ENCODE data around the gene LIPI. TPM values are rescaled to one million over a fixed set of nuclear protein-coding genes. Genes with fewer than 3 reads are reported as not detected.

The LIPI gene
- total RNA-seq, 4 donors from 2014 or later, result not detected

GRCh38 chr21:14143999-14144398 is 66.8 kb downstream of the LIPI start:
- TF ChIP-seq POLR2A (IDR thresholded peaks at IDR 0.05) (no peak), CTCF (IDR thresholded peaks at IDR 0.05) (no peak)
- DNase-seq (ENCODE audit: low spot score in 2 of 2), result no peak
- intact Hi-C loops (cut with DNase I; ENCODE audit: low total_unique reads), result no loop called here
- H3K4me3 ChIP-seq (ENCODE audit: low read depth, poor library complexity, severe bottlenecking), result no peak overlapping the region

- no peak for DNase-seq (ENCODE audit: low spot score in 2 of 2)
- TF ChIP-seq POLR2A (IDR thresholded peaks at IDR 0.05), result no peak
- no peak for TF ChIP-seq CTCF (IDR thresholded peaks at IDR 0.05)
- 95 to 96% methylated on average over 7 of the region's 7 CpGs for WGBS, 2 donors
- intact Hi-C loops (cut with DNase I; ENCODE audit: low total_unique reads), result no loop called here
- H3K4me3 ChIP-seq (ENCODE audit: low read depth, poor library complexity, severe bottlenecking), result no peak overlapping the region
These were observed 86.5 kb downstream of the LIPI start for GRCh38 chr21:14124266-14124665.

- H3K4me3 ChIP-seq (ENCODE audit: low read depth, poor library complexity, severe bottlenecking), result no peak overlapping the region
- 91 to 97% methylated on average over 5 of the region's 5 CpGs for WGBS, 2 donors
- TF ChIP-seq POLR2A (IDR thresholded peaks at IDR 0.05) (no peak), CTCF (IDR thresholded peaks at IDR 0.05) (no peak)
- no peak for DNase-seq (ENCODE audit: low spot score in 2 of 2)
- intact Hi-C loops (cut with DNase I; ENCODE audit: low total_unique reads), result no loop called here
These were observed 89.0 kb downstream of the LIPI start for GRCh38 chr21:14121719-14122118.

GRCh38 chr21:14120091-14120734 is 90.5 kb downstream of the LIPI start:
- WGBS, 2 donors, result 47 to 56% methylated on average over 4 of the region's 4 CpGs
- TF ChIP-seq CTCF (IDR thresholded peaks at IDR 0.05), result no peak
- no peak for TF ChIP-seq POLR2A (IDR thresholded peaks at IDR 0.05)
- intact Hi-C loops (cut with DNase I; ENCODE audit: low total_unique reads), result no loop called here
- DNase-seq (ENCODE audit: low spot score in 2 of 2), result no peak
- no peak overlapping the region for H3K4me3 ChIP-seq (ENCODE audit: low read depth, poor library complexity, severe bottlenecking)

- intact Hi-C loops (cut with DNase I; ENCODE audit: low total_unique reads), result no loop called here
- 60 to 74% methylated on average over 3 of the region's 3 CpGs for WGBS, 2 donors
- DNase-seq (ENCODE audit: low spot score in 2 of 2), result no peak
- H3K4me3 ChIP-seq (ENCODE audit: low read depth, poor library complexity, severe bottlenecking), result no peak overlapping the region
- no peak for TF ChIP-seq POLR2A (IDR thresholded peaks at IDR 0.05)
- no peak for TF ChIP-seq CTCF (IDR thresholded peaks at IDR 0.05)
These were observed 91.7 kb downstream of the LIPI start for GRCh38 chr21:14119038-14119437.

- 93 to 98% methylated on average over 6 of the region's 6 CpGs for WGBS, 2 donors
- TF ChIP-seq POLR2A (IDR thresholded peaks at IDR 0.05) (no peak), CTCF (IDR thresholded peaks at IDR 0.05) (no peak)
- intact Hi-C loops (cut with DNase I; ENCODE audit: low total_unique reads), result no loop called here
These were observed 94.7 kb downstream of the LIPI start for GRCh38 chr21:14116080-14116481.

More at GRCh38 chr21:14116080-14116481, 94.7 kb downstream of the LIPI start:
- DNase-seq (ENCODE audit: low spot score in 2 of 2), result no peak
- no peak overlapping the region for H3K4me3 ChIP-seq (ENCODE audit: low read depth, poor library complexity, severe bottlenecking)
